Kidney (tissue), 14 donors: ENCODE measurements around the gene F7. TPM values are rescaled to one million over a fixed set of nuclear protein-coding genes. Genes with fewer than 3 reads are reported as not detected.
A peak's percentile ranks its signal among the peaks of the same experiment; 100 is the strongest.

Experiments used
- DNase-seq, 5 donors: peaks; one replicate each; pipeline ENCODE4 v3.0.0-alpha.2; 2013 to 2020
- FAIRE-seq: peaks from 2 replicates; lab custom pipeline; 2012; peaks lifted over from hg19 to GRCh38; lab: Jason Lieb, UNC
- H3K27ac ChIP-seq, 2 donors: one replicate each; pipeline ENCODE4 v1.7.0; 2013; ENCODE audit warnings: low read depth in 2 of 2, low read length in 2 of 2, inconsistent platforms in 1 of 2
- H3K27me3 ChIP-seq: one replicate; pipeline ENCODE4 v1.7.1; 2013; ENCODE audit warnings: low read length, inconsistent platforms; ENCODE audit not compliant: control insufficient read depth, insufficient read depth
- H3K36me3 ChIP-seq, 3 donors: one replicate each; pipeline versions ENCODE4 v1.7.0 to v1.7.1; 2013; ENCODE audit warnings: low read length in 3 of 3, control low read depth in 1 of 3, inconsistent platforms in 1 of 3; ENCODE audit not compliant: insufficient read depth in 3 of 3, control insufficient read depth in 2 of 3
- H3K4me1 ChIP-seq, 3 donors: one replicate each; pipeline versions ENCODE4 v1.7.0 to v1.7.1; 2013; ENCODE audit warnings: low read length in 3 of 3, inconsistent platforms in 1 of 3, low read depth in 1 of 3; ENCODE audit not compliant: control insufficient read depth in 2 of 3, insufficient read depth in 2 of 3
- H3K4me3 ChIP-seq, 3 donors: one replicate each; pipeline versions ENCODE4 v1.7.0 to v1.8.1; 2013; ENCODE audit warnings: low read length in 3 of 3, control low read depth in 1 of 3, inconsistent platforms in 1 of 3
- H3K9ac ChIP-seq, 3 donors: one replicate each; pipeline versions ENCODE4 v1.7.0 to v1.7.1; 2013; ENCODE audit warnings: low read length in 3 of 3, control low read depth in 1 of 3, inconsistent platforms in 1 of 3
- H3K9me3 ChIP-seq, 3 donors: one replicate each; pipeline versions ENCODE4 v1.7.0 to v1.7.1; 2013; ENCODE audit warnings: low read length in 3 of 3, control low read depth in 1 of 3, inconsistent platforms in 1 of 3; ENCODE audit not compliant: control insufficient read depth in 2 of 3, insufficient read depth in 1 of 3
- CTCF ChIP-seq: IDR thresholded peaks from 3 replicates; pipeline ENCODE4 v1.5.1; 2012; ENCODE audit warnings: mild to moderate bottlenecking, moderate library complexity, borderline replicate concordance; ENCODE audit not compliant: insufficient read depth; ENCODE audit errors: extremely low read depth
- intact Hi-C: fragments of 100-400 bp; cut with DNase I; formaldehyde crosslinking; loops from one replicate; pipeline ENCODE4 v1.11.1; 2022
- polyA plus RNA-seq: library from polyadenylated mRNA; stranded (reverse); fragments of 350-450 nt; fragmentation: Illumina TruSeq; extraction: RNeasy Lipid Tissue Mini Kit (QIAGEN cat#74804); gene quantifications from one replicate; pipeline ENCODE4 v1.2.3, GENCODE V29; 2014; ENCODE audit warnings: low read depth, low replicate concordance; ENCODE audit not compliant: insufficient read depth
- total RNA-seq: library from RNA; stranded (reverse); fragmentation: NEBNext Ultra II Directional; extraction: Animal tissue kit (Norgen Biotek cat#: 25700); gene quantifications from one replicate; pipeline ENCODE4 v1.2.1, GENCODE V29; 2021
- donor health status: control.
- donor health status: control.
- donor health status: control.
- donor health status: control.
- donor health status: control.
- donor health status: DM: yes; HTN: yes; CAD: no.
- donor health status: Normal renal cell carcinoma (clear cell type).

Gene F7
- total and polyA plus RNA-seq, 2 donors from 2014 or later = 0.16 to 0.52 TPM

DNA sequence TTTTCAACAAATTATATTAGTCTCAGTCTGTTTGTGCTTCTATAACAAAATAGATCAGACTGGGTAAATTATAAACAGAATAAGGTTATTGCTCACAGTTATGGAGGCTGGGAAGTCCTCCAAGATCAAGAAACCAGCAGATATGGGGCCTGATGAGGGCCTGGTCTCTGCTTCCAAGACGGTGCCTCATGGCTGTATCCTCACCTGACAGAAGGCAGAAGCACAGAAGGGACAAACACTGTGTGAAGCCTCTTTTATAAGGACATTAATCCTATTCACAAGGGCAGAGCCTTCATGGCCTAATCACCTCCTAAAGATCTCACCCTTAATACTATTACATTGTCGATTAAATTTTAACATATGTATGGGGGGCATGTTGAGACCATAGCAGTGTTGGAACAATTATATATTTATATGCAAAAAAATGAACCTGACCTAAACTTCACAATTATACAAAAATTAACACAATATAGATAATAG is 29.7 kb downstream of the F7 start:
- no peaks in the 10 kb centered on the region for H3K27me3 ChIP-seq
- intact Hi-C loops = no loop called here
- no peaks in the 10 kb centered on the region for H3K36me3 ChIP-seq
- DNase-seq (peak in 1 of 5 donors; percentile 10), FAIRE-seq (no peak)
- TF ChIP-seq CTCF = no peak
- H3K9me3 ChIP-seq = no peaks in the 10 kb centered on the region
- no peaks in the 10 kb centered on the region for H3K4me1 ChIP-seq
- no peak overlapping the region for H3K9ac ChIP-seq
- H3K27ac ChIP-seq = no peak overlapping the region
- no peak overlapping the region for H3K4me3 ChIP-seq

GRCh38 chr13:113137691-113138298 is 32.2 kb downstream of the F7 start:
- intact Hi-C loops = no loop called here
- FAIRE-seq (no peak), DNase-seq (peak in 4 of 5 donors; percentile 15 to 39 (median 38))
- no peaks in the 10 kb centered on the region for H3K27me3 ChIP-seq
- H3K9ac ChIP-seq = no peak overlapping the region
- no peaks in the 10 kb centered on the region for H3K4me1 ChIP-seq
- no peaks in the 10 kb centered on the region for H3K36me3 ChIP-seq
- peak overlapping the region in 1 of 2 donors; percentile 6 for H3K27ac ChIP-seq
- no peak for TF ChIP-seq CTCF
- H3K9me3 ChIP-seq = no peaks in the 10 kb centered on the region
- H3K4me3 ChIP-seq = no peak overlapping the region

GRCh38 chr13:113138792-113139551 is 33.4 kb downstream of the F7 start:
- Histone ChIP-seq H3K9ac (no peak overlapping the region), H3K4me3 (no peak overlapping the region), H3K4me1 (no peaks in the 10 kb centered on the region), H3K27me3 (no peaks in the 10 kb centered on the region), H3K36me3 (no peaks in the 10 kb centered on the region), H3K9me3 (no peaks in the 10 kb centered on the region), H3K27ac (no peak overlapping the region)
- peak in 2 of 5 donors; percentile 1 to 41 for DNase-seq
- intact Hi-C loops = no loop called here
- TF ChIP-seq CTCF = no peak
- FAIRE-seq = no peak
